CD4-positive, alpha-beta T cell treated with Interleukin-4 for 4 hours (primary cell): ENCODE data around the gene EXOC1.

Experiments used
- DNase-seq: peaks from one replicate; pipeline ENCODE4 v3.0.0-alpha.2; 2020

Gene EXOC1

DNA sequence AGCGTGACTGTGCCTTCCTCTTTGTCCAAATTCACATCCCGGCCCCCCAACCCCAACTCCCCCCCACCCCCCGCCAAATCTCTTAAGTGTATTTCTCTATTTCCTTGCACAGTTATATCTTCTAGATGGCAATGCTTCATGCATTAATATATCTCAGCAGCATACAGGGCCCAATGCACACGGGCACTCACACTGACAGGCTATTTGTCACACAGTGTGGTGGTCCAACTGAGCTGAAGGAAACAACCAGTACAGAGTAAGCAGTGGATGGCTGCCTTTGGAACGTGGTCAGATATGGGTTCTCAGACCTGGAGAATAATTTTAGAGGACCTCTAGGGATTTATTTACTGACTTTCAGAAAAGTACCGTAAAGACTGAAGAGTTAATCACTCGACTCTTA lies 681 bp downstream of the EXOC1 start:
- no peak for DNase-seq

DNA sequence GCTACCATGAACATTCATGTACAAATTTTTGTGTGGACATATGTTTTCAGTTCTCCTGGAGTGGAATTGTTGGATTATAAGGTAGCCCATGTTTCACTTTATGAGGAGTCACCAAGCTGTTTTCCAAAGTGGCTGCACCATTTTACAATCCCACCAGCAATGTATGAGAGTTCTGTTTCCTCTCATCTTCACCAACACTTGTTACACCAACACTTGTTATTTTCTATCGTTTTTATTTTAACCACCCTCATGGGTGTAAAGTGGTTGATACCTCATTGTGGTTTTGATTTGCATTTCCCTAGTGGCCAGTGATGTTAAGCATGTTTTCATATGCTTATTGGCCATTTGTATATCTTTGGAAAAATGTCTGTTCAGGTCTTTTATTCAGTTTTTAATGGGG lies 4.1 kb downstream of the EXOC1 start:
- no peak for DNase-seq

DNA sequence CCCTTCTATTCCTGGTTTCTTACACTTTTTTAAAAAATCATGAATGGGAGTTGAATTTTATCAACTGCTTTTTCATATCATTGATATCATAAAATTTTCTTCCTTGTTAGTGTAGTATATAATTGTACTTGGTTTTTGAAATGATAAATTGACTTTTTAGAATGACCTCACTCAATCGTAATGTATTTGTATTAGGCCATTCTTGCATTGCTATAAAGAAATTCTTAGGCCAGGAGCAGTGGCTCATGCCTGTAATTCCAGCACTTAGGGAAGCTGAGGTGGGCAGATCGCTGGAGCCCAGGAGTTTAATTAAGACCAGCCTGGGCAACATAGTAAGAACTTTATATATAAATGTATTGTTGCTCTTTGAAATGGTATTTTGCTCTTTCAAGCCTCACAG lies 6.3 kb downstream of the EXOC1 start:
- no peak for DNase-seq

DNA sequence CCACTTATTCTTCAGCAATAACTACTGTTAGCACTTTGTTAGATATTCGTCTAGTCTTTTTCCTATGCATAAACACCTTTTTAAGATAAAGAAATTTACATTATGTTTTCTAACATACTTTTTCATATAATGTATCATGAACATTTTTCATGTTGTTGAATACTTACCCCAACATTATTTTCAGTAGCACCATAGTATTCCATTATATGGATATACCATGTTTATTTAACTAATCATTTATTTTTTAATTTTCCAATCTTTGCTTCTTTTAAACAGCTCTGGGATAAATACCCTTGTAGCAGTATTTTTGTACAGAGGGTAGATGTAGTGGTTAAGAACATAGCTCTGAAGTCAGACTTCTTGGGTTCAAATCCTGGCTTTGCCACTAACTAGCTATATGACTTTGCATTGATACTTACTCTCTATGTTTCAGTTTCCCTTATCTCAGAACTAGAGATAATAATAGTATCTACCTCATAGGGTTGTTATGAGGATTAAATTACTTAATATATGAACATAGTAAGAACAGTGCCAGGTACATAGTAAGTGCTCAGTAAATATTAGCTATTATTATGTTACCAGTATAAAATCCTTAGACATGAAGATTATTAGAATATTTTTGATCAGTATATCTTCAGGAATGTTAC lies 11.3 kb downstream of the EXOC1 start:
- DNase-seq, result no peak

DNA sequence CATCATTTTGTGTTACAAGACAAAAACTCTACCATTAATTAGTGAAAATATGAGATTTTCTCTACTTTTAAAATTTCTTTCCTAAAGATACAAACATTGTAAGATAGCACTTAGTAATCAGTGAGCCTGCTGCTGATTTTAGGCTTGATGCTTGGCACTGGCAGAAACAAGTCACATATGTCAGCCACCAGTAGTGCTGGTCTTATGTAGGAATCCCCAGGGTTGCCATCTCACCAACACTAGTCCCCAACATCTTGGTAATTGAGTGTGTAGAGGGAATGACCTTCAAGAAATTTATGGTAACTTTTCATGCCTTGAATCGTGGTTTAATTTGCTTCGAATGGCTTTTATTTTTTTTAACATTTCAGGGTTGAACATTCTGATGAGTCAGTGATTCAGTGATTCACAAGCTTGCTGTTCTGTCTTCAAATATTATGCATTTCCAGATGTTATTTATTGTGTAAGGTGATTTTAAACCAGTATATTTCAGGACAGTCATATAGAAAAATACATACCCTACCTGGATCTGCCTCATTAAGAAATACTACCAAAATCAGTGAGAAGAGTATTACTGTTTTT lies 11.9 kb downstream of the EXOC1 start:
- peak; percentile 26 for DNase-seq

- DNase-seq, result peak; percentile 70
These were observed 13.0 kb downstream of the EXOC1 start for GRCh38 chr4:55866290-55866907.

GRCh38 chr4:55866973-55867574 lies 13.6 kb downstream of the EXOC1 start:
- DNase-seq, result peak; percentile 69

DNA sequence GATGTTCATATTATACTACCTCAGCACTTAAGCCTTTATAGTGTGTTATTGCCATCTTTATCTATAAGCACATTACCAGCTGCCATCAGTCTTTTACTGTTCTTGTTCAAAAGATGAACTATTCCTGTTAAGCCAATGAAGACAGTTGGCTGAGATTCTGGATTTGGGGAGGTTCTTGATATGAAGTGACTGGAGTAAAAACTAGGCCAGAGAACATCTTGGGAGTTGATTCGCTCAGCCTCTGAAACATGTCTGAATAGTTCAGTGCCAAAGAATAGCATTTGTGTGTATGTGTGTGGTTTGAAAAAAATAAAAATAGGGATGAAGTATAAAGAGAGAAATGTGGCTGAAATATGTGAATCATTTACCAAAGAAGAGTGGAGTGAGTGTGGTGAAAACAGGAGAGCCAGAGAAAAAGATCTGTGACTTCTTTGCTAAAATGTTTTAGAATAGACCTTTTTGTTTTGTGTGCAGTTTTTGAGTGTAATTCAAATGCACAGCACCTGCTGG lies 15.2 kb downstream of the EXOC1 start:
- DNase-seq, result no peak

DNA sequence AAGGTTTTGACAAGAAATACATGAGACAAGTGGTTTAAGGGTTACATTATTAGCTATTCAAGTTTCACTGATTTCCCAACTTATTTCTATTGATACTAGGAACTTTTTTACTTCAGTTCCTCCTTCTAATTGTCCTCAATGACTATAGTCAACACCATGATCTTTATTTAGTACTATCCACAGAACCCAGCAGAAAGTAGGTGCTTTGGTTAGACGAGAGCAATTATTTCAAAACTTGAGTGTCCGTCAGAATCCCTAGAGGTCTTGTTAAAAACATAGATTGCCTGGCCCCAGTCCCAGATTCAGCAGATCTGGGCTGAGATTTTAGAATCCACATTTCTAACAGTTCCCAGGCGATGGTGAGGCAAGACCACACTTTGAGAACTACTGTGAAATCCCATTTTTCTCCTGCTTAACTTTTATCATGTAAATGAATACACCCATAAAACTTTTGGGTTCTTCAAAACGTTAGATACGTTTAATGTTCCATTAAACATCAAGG lies 17.9 kb downstream of the EXOC1 start:
- DNase-seq, result no peak

DNA sequence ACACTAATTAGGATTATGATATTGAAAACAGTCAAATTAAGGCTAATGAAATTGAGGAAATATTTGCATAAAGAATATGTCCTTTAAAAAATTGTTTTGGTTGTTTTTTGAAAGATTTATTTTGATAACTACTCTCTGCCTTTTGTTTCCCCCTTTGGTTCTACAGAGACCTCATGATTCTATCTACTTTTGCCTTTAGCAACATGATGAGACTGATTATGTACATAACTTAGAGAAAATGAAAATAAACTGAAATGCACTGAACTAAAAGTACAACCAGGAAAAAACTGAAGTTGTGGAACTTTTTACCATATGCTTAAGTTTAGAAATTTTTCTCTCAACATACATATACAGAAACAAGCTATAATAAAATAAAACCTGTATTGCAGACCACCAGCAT lies 21.4 kb downstream of the EXOC1 start:
- DNase-seq, result no peak

GRCh38 chr4:55876387-55876786 lies 22.9 kb downstream of the EXOC1 start:
- no peak for DNase-seq

DNA sequence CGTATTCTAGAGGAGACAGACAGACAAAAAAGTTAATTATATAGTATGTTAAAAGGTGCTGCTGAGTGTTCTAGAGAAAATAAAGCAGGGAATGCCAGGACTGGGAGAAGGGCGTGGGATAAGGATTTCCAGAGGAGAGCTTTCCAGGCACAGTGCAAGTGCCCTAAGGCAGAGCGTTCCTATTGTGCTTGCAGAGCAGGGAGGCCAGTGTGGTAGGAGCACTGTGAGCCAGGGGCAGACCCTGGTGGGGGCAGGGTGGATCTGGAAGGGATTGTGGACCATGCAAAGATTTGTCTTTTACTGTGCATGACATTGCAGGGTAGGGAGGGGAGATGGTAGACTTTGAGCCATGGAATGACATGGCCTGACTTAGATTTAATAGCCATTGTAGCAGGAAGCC lies 25.8 kb downstream of the EXOC1 start:
- no peak for DNase-seq

GRCh38 chr4:55880652-55881280 lies 27.3 kb downstream of the EXOC1 start:
- DNase-seq, result no peak

DNA sequence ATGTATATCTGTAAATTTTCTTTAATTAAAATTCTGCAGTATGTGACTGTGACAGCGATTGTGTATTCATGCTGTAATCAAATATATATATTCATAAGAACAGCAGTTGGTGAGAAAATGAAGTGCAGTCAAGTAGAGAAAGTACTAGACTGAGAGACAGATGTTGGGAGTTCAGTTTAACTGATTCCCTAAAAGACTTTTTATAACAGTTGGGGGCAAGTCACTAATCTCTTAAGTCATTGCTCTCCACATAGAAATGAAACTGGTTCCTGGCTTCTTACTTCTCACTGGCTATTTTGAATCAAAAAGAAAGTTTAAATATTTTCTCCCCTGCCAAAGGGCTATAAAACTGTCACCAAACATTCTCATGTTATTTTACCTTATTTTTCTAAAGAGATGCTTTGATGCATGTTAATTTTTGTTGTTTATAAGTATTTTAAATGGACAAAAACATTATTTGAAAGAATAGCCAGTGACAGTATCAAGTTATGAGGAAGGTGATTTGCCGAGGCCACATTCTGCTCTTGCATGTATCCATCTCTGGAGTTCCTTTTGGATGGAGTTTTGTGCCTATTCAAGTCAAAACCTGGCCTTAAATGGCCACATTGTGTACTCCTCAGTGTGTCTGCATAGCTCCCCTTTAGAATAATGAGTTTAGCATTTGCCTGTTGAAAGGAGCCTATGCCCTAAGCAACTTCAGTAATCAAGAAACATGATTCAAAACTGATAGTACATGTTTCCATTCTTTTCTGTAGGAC lies 30.8 kb downstream of the EXOC1 start:
- no peak for DNase-seq

DNA sequence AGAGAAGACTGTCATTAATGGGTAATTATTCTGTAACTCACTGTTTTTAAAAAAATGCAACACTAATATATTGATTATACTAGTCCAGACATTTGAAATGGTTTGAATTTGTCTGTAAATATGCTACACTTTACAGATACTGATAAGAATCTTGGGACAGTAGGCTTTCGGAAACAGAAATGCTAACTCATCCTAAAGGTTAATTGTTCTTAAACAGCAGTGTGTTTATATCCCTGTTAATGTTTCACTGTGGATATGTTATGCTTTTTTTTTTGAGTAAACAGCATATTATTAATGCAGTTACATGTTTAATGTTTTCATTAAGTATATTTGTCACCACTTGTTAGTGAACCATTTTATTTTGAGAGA lies 31.4 kb downstream of the EXOC1 start:
- DNase-seq, result no peak

DNA sequence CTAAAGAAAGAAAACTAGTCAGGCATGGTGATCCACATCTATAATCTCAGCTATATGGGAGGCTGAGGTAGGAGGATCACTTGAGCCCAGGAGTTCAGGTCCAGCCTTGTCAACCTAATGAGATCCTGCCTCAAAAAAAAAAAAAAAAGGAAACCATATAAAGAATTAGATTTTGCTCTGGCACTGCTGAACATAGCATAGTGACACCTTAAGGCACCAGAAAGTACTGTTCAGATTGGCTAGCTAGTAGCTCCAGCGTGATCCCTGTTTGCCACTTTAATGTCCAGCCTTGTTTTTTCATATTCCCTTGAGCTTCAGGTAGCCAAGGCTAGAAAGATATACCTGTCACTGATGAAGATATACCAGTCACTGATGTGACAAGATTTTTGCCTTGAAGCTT lies 34.1 kb downstream of the EXOC1 start:
- DNase-seq, result no peak

- DNase-seq, result no peak
These were observed 38.7 kb downstream of the EXOC1 start for GRCh38 chr4:55892156-55892555.

GRCh38 chr4:55896622-55897021 lies 43.2 kb downstream of the EXOC1 start:
- no peak for DNase-seq

DNA sequence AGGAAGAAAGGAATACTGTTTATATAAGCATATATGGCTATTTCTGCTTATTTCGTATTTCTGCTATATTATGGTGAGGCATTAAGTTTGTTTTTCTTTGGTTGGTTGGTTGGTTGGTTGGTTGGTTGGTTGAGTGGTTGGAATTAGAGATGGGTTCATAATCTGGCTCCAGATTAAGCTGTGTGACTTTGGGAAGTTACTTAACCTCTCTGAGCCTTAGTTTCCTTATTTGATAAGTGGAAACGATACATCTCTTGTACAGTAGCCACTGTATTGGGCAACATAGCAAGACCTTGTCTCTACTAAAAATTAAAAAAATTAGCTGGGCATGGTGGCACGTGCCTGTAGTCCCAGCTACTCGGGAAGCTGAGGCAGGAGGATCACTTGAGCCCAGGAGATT lies 49.2 kb downstream of the EXOC1 start:
- no peak for DNase-seq

DNA sequence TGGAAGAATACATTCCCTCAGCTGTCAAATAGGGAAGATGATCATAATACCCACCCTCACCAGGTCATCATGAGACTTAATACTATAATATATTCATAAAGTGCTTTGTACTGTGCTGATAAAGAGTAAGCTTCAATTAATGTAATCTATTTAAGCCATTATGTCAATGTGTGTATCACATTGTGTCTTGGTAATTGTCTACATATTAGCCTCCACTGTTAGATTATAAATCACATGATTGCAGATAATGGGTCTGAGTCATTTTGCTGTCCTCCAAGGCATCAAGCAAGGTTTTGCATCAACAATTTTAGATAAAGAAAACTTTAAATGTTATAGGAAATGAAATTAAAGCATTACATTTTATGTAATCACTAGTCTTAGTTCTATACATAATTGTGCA lies 50.1 kb downstream of the EXOC1 start:
- no peak for DNase-seq

DNA sequence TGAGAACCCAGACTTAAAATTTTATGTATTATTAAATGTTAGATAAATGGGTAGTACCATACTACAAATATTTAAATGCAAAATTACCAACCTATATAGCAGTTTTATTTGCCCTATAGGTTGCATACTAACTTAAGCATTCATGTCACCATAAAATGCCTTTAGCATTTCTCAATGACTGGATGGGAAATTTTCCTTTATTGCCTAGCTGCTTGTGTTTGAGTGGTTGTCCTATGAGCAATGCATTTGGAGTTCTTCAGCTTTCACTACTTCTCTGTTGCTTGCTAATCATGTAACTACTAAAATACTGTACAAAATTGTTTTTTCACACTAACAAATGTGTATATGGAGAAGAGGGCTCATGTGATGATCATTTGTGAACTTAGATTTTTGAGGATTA lies 51.1 kb downstream of the EXOC1 start:
- no peak for DNase-seq

DNA sequence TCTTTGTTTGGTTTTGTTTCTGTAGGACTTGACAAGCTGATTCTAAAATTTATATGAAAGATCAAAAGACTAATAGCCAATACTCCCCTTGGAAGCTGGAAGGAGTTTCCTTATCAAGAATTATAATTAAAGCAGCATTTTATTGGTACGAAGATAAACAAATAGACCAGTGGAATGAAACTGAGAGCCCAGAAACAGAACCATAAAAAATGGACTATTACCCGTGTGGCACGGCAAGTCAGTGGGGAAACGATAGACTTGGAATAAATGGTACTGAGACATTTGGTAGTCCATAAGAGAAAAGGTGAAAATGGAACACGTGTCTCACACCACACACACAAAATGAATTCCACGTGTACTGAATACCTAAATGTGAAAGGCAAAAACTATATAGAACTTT lies 52.9 kb downstream of the EXOC1 start:
- no peak for DNase-seq

DNA sequence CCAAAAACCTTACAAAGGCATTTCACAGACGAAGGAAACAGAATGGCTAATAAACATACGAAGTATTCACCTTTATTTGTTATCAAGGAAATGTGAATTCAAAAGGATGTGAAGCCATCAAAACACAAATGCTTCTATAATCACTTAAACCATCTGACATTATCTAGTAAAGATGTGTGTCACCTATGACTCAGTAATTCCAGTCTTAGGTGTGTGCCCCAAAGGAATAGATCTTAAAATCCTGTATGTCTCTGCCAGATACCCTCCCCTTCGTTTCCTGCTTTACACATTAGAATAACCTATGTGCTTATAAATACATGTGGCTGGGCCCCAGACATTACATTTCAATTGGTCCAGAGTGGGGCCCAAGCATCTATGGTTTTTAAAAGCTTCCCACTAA lies 53.5 kb downstream of the EXOC1 start:
- DNase-seq, result peak; percentile 53
